Loucy (cell line): ENCODE measurements around the gene TSPEAR.

Experiments
- H2AFZ ChIP-seq: fragments of 200-600 bp; sonication (generic); 2 replicates; pipeline ENCODE4 v1.6.0; 2016; ENCODE audit warnings: antibody characterized with exemption, mild to moderate bottlenecking, low read length, moderate library complexity
- H3F3A ChIP-seq: fragments of 200-600 bp; 2 replicates; pipeline ENCODE4 v1.6.0; 2016; ENCODE audit warnings: antibody characterized with exemption, low read depth, mild to moderate bottlenecking
- H3K27me3 ChIP-seq: fragments of 200-600 bp; sonication (generic); 2 replicates; pipeline ENCODE4 v1.6.1; 2014; ENCODE audit warnings: low read length, mild to moderate bottlenecking; ENCODE audit not compliant: insufficient read depth, poor library complexity, severe bottlenecking
- H3K36me3 ChIP-seq: fragments of 200-600 bp; sonication (generic); 2 replicates; pipeline ENCODE4 v1.6.1; 2016; ENCODE audit warnings: low read length; ENCODE audit not compliant: insufficient read depth
- H3K4me1 ChIP-seq: fragments of 200-600 bp; sonication (generic); 2 replicates; pipeline ENCODE4 v1.5.1; 2014; ENCODE audit warnings: low read length, mild to moderate bottlenecking; ENCODE audit not compliant: insufficient read depth, poor library complexity, severe bottlenecking
- H3K4me2 ChIP-seq: fragments of 200-600 bp; sonication (generic); 2 replicates; pipeline ENCODE4 v1.6.0; 2014; ENCODE audit warnings: antibody characterized with exemption, low read length, low read depth, mild to moderate bottlenecking; ENCODE audit not compliant: poor library complexity, severe bottlenecking
- H3K4me3 ChIP-seq: fragments of 200-600 bp; sonication (generic); 2 replicates; pipeline ENCODE4 v1.5.1; 2014; ENCODE audit warnings: low read length, mild to moderate bottlenecking, mixed read lengths; ENCODE audit not compliant: poor library complexity, severe bottlenecking
- H3K79me2 ChIP-seq: fragments of 200-600 bp; sonication (generic); 2 replicates; pipeline ENCODE4 v1.6.1; 2014; ENCODE audit warnings: low read length; ENCODE audit not compliant: insufficient read depth
- H3K9ac ChIP-seq: fragments of 200-600 bp; sonication (generic); 2 replicates; pipeline ENCODE4 v1.6.0; 2014; ENCODE audit warnings: mild to moderate bottlenecking, low read depth, low read length, moderate library complexity; ENCODE audit not compliant: poor library complexity, severe bottlenecking
- H3K9me2 ChIP-seq: fragments of 200-600 bp; sonication (generic); replicated peaks from 2 replicates; pipeline ENCODE4 v1.6.1; 2016; ENCODE audit warnings: low read depth, low read length, mixed read lengths
- H3K9me3 ChIP-seq: fragments of 200-600 bp; sonication (generic); 2 replicates; pipeline ENCODE4 v1.6.1; 2014; ENCODE audit warnings: mild to moderate bottlenecking, antibody characterized with exemption, low read length, low read depth; ENCODE audit not compliant: insufficient read depth
- H4K20me1 ChIP-seq: fragments of 200-600 bp; sonication (generic); 2 replicates; pipeline ENCODE4 v1.6.0; 2014; ENCODE audit warnings: antibody characterized with exemption, low read length, mild to moderate bottlenecking; ENCODE audit not compliant: insufficient read depth, poor library complexity, severe bottlenecking
- EZH2phosphoT487 ChIP-seq: fragments of 200-600 bp; IDR thresholded peaks from 2 replicates; pipeline ENCODE4 v1.6.1; 2018; ENCODE audit warnings: antibody characterized with exemption, mild to moderate bottlenecking, moderate library complexity, borderline replicate concordance
- TF ChIP-seq, protein P1 (sequence below): fragments of 200-600 bp; sonication (generic); conservative IDR thresholded peaks from 2 replicates; pipeline ENCODE4 v1.5.1; 2014; ENCODE audit warnings: mild to moderate bottlenecking, antibody characterized with exemption, low read length

The TSPEAR gene

DNA sequence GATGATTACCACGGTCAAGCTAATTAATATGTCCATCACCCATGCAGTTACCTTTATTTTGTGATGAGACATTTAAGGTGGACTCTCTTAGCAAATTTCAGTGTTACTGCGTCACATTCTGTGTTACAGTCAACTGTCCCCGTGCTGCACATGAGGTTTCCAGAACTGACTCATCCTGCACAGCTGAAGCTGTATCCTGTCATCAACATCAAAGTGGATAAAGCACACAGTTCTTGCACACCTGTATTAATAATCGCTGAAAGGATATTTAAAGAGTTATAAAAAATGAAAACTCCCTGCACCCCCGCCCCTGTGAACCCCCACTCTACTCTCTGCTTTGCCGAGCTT lies 127.6 kb downstream of the TSPEAR start:
- no peaks in the 10 kb centered on the region for H3K36me3 ChIP-seq
- H3K4me3 ChIP-seq: no peak overlapping the region
- no peaks in the 10 kb centered on the region for H3K9me2 ChIP-seq
- no peaks in the 10 kb centered on the region for H4K20me1 ChIP-seq
- H3F3A ChIP-seq: no peaks in the 10 kb centered on the region; the same call in 1 of the 2 replicates
- no peaks in the 10 kb centered on the region for H3K4me1 ChIP-seq
- peaks cover 6% of the 10 kb centered on the region; the same call in 1 of the 2 replicates for H3K9me3 ChIP-seq
- H2AFZ ChIP-seq: no peak overlapping the region
- no peaks in the 10 kb centered on the region for H3K27me3 ChIP-seq
- H3K9ac ChIP-seq: no peak overlapping the region
- H3K79me2 ChIP-seq: no peaks in the 10 kb centered on the region
- TF ChIP-seq, protein P1, sequence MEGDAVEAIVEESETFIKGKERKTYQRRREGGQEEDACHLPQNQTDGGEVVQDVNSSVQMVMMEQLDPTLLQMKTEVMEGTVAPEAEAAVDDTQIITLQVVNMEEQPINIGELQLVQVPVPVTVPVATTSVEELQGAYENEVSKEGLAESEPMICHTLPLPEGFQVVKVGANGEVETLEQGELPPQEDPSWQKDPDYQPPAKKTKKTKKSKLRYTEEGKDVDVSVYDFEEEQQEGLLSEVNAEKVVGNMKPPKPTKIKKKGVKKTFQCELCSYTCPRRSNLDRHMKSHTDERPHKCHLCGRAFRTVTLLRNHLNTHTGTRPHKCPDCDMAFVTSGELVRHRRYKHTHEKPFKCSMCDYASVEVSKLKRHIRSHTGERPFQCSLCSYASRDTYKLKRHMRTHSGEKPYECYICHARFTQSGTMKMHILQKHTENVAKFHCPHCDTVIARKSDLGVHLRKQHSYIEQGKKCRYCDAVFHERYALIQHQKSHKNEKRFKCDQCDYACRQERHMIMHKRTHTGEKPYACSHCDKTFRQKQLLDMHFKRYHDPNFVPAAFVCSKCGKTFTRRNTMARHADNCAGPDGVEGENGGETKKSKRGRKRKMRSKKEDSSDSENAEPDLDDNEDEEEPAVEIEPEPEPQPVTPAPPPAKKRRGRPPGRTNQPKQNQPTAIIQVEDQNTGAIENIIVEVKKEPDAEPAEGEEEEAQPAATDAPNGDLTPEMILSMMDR: no peak
- TF ChIP-seq EZH2phosphoT487: no peak
- no peak overlapping the region for H3K4me2 ChIP-seq

DNA sequence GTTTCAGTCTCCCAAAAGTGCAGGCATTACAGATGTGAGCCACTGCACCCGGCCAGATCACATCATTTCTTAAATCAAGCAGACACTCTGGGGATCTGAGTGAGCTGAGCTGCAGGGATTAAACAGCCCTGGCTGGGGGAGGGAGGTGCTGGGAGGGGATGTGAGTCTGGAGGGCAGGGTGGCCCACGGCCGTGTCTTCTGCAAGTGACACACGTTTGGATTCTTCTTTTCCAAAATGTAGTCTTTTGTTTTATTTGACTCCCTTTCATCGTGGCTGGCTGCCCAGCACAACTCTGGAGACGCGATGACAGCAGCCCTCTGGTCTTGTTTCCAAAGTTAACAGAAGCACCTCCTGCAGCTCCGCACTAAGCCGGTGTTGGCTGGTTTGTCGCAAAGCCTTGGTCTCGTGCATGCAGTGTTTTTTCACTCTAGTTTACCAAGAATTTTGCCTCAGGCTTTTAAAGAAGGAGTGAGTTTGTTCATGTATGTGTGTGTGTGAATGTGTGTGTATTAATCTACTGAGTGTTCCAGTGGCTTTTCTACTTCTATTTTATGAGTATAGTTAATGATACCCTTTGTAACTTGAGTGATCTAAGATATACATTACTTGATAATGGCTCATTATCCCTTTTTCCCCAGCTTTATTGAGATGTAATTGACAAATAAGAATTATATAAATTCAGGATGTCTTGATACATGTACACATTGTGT lies 128.1 kb downstream of the TSPEAR start:
- Histone ChIP-seq H3K4me1 (no peaks in the 10 kb centered on the region), H3K9ac (no peak overlapping the region), H3K9me2 (no peaks in the 10 kb centered on the region), H4K20me1 (no peaks in the 10 kb centered on the region), H3K4me2 (no peak overlapping the region), H3K27me3 (no peaks in the 10 kb centered on the region), H3F3A (no peaks in the 10 kb centered on the region; the same call in 1 of the 2 replicates), H3K79me2 (no peaks in the 10 kb centered on the region), H3K36me3 (no peaks in the 10 kb centered on the region), H2AFZ (no peak overlapping the region), H3K9me3 (peaks cover 6% of the 10 kb centered on the region; the same call in 1 of the 2 replicates), H3K4me3 (no peak overlapping the region)
- no peak for TF ChIP-seq EZH2phosphoT487
- TF ChIP-seq, protein P1: no peak

DNA sequence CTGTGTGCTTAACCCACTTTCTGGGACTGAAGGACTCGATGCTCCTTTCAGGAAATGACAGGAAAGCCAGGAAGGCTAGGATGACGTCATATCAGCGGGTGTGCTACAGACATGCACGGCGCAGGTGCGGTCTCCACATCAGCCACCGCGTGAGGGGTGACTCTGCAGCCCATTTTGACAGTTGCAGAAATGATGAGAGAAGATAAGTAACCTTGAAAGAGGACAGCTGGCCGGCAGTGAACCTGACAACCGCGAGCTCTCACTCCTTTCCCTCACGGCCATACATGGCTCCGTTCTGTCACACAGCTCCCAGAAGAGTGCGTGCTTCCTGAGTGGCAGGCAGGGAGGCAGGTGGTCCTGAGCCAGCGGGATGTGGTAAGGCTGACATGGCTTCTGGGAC lies 129.3 kb downstream of the TSPEAR start:
- Histone ChIP-seq H3K9me2 (no peaks in the 10 kb centered on the region), H3K9ac (no peak overlapping the region), H3K27me3 (no peaks in the 10 kb centered on the region), H4K20me1 (no peaks in the 10 kb centered on the region), H3K79me2 (no peaks in the 10 kb centered on the region), H3K4me2 (no peak overlapping the region), H3K9me3 (peaks cover 6% of the 10 kb centered on the region; the same call in 1 of the 2 replicates), H3F3A (no peaks in the 10 kb centered on the region; the same call in 1 of the 2 replicates), H3K4me3 (no peak overlapping the region), H3K36me3 (no peaks in the 10 kb centered on the region), H3K4me1 (no peaks in the 10 kb centered on the region), H2AFZ (no peak overlapping the region)
- TF ChIP-seq EZH2phosphoT487: no peak
- TF ChIP-seq, protein P1: no peak
